HepG2 (cell line): ENCODE data around the gene UBB. TPM values are rescaled to one million over a fixed set of nuclear protein-coding genes. Genes with fewer than 3 reads are reported as not detected.

Experiments used
- DMTF1 ChIP-seq: sonication (generic); formaldehyde crosslinking; IDR thresholded peaks from 2 replicates; pipeline ENCODE4 v1.4.0; 2020; ENCODE audit warnings: mild to moderate bottlenecking, missing genetic modification reagents
- EED ChIP-seq: sonication (generic); formaldehyde crosslinking; IDR thresholded peaks from 2 replicates; pipeline ENCODE4 v1.5.0; 2020; ENCODE audit warnings: mild to moderate bottlenecking, missing genetic modification reagents
- FIP1L1 ChIP-seq: fragments of 200-400 bp; formaldehyde crosslinking; IDR thresholded peaks from 2 replicates; pipeline ENCODE4 v1.6.1; 2018; ENCODE audit warnings: low read depth, mild to moderate bottlenecking, low read length, moderate library complexity, borderline replicate concordance; ENCODE audit not compliant: insufficient read depth
- FOXJ3 ChIP-seq: sonication (generic); formaldehyde crosslinking; IDR thresholded peaks from 2 replicates; pipeline ENCODE4 v1.4.0; 2020; ENCODE audit warnings: missing genetic modification reagents, mild to moderate bottlenecking, borderline replicate concordance
- JUNB ChIP-seq: sonication (generic); formaldehyde crosslinking; IDR thresholded peaks from 2 replicates; pipeline ENCODE4 v1.8.0; 2022; ENCODE audit warnings: missing genetic modification reagents, mild to moderate bottlenecking, borderline replicate concordance
- KLF16 ChIP-seq, 2 experiments: sonication (generic) in 1 of 2; formaldehyde crosslinking in 1 of 2; IDR thresholded peaks; 2 replicates each; pipeline versions ENCODE4 v1.6.1 to v1.8.0; 2016 to 2023; ENCODE audit warnings: missing genetic modification reagents in 2 of 2, missing compliant biosample characterization in 1 of 2
- MAFF ChIP-seq: IDR thresholded peaks from 2 replicates; pipeline ENCODE4 v1.6.1; 2011; ENCODE audit warnings: low read depth, low read length, improper control_type of control experiment
- NRL ChIP-seq: sonication (generic); formaldehyde crosslinking; IDR thresholded peaks from 2 replicates; pipeline ENCODE4 v1.5.0; 2020; ENCODE audit warnings: missing genetic modification reagents, mild to moderate bottlenecking, moderate library complexity, borderline replicate concordance
- SNAPC2 ChIP-seq: sonication (generic); formaldehyde crosslinking; IDR thresholded peaks from 2 replicates; pipeline ENCODE4 v1.8.1; 2022; ENCODE audit warnings: mild to moderate bottlenecking, missing genetic modification reagents
- SRSF9 ChIP-seq: fragments of 200-400 bp; formaldehyde crosslinking; IDR thresholded peaks from 2 replicates; pipeline ENCODE4 v1.6.1; 2018; ENCODE audit warnings: borderline replicate concordance, mild to moderate bottlenecking, low read depth, low read length; ENCODE audit not compliant: insufficient read depth, poor library complexity, severe bottlenecking
- ZMYM4 ChIP-seq: sonication (generic); formaldehyde crosslinking; IDR thresholded peaks from 2 replicates; pipeline ENCODE4 v1.8.1; 2023; ENCODE audit warnings: mild to moderate bottlenecking, missing genetic modification reagents
- ZNF331 ChIP-seq: sonication (generic); formaldehyde crosslinking; IDR thresholded peaks from 2 replicates; pipeline ENCODE4 v1.4.0; 2020; ENCODE audit warnings: missing genetic modification reagents
- polyA plus RNA-seq, 8 experiments: library from polyadenylated mRNA; depleted of rRNA in 3 of 8; stranded (reverse) in 7 of 8; unstranded in 1 of 8; fragments of >200 nt; fragmentation: Illumina TruSeq in 4 of 8; extraction: Trizol in 4 of 8; gene quantifications; 2 replicates each; pipeline versions ENCODE4 v1.2.1 to v1.2.3, GENCODE V29; 2011 to 2016; ENCODE audit warnings: low read depth in 4 of 8, missing spikeins in 1 of 8, mixed read lengths in 1 of 8; ENCODE audit not compliant: insufficient read depth in 1 of 8
- total RNA-seq, 5 experiments: library from RNA; depleted of rRNA; stranded (reverse); fragments of >200 nt; fragmentation: Illumina TruSeq; extraction: Trizol; gene quantifications; 2 replicates each; pipeline ENCODE4 v1.2.3, GENCODE V29; 2016; ENCODE audit warnings: low read depth in 1 of 5
- TF ChIP-seq, protein P1 (sequence below): sonication (generic); formaldehyde crosslinking; IDR thresholded peaks from 2 replicates; pipeline ENCODE4 v1.4.0; 2020; ENCODE audit warnings: mild to moderate bottlenecking, missing genetic modification reagents

UBB gene
- total and polyA plus RNA-seq, 2 of the 13 experiments (the other 11 are each of a cell fraction or from before 2014, with no cell fraction given), result 1,130 to 2,066 TPM

DNA sequence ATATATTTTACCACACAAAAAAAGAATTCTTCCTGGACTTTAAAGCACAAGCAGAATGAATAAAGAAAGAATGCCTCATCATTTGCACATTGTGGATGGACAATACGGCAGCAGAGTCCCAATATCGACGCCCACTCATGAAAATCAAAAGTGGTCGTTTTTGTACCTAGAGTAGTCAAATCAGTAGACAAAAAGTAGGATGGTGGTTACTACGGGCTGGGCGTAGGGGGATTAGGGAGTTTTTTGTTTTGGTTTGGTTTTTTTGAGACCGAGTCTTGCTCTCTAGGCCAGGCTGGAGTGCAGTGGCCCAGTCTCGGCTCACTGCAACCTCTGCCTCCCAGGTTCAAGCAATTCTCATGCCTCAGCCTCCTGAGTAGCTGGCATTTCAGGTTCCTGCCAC is 19.0 kb upstream of the UBB start (continued):
- no peak for TF ChIP-seq FOXJ3 (CRISPR knock-in tag)
- TF ChIP-seq JUNB (CRISPR knock-in tag), result no peak
- TF ChIP-seq EED (CRISPR knock-in tag), result no peak
- no peak for TF ChIP-seq SNAPC2 (CRISPR knock-in tag)
- TF ChIP-seq KLF16 (CRISPR knock-in tag; IDR thresholded peaks at IDR 0.05), result no peak
- TF ChIP-seq ZNF331 (CRISPR knock-in tag), result no peak
- TF ChIP-seq DMTF1 (CRISPR knock-in tag), result no peak
- no peak for TF ChIP-seq ZMYM4 (CRISPR knock-in tag)
- TF ChIP-seq, protein P1, sequence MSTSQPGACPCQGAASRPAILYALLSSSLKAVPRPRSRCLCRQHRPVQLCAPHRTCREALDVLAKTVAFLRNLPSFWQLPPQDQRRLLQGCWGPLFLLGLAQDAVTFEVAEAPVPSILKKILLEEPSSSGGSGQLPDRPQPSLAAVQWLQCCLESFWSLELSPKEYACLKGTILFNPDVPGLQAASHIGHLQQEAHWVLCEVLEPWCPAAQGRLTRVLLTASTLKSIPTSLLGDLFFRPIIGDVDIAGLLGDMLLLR (CRISPR knock-in tag), result no peak
- no peak for TF ChIP-seq NRL (CRISPR knock-in tag)
- TF ChIP-seq SRSF9, result no peak
- TF ChIP-seq MAFF, result no peak
- TF ChIP-seq FIP1L1, result no peak
